Smooth muscle cell (in vitro differentiated cells): Measurements from ENCODE around the gene UCN2. TPM values are rescaled to one million over a fixed set of nuclear protein-coding genes. Genes with fewer than 3 reads are reported as not detected.

Experiments
- DNase-seq: peaks from one replicate; lab custom pipeline; 2025; ENCODE audit not compliant: unreplicated experiment; lab: John Stamatoyannopoulos, UW
- H2AFZ ChIP-seq: fragments of 200-600 bp; sonication (generic); 2 replicates; pipeline ENCODE4 v1.6.0; 2016; ENCODE audit warnings: antibody characterized with exemption, low read depth, mild to moderate bottlenecking
- H3F3A ChIP-seq: fragments of 200-600 bp; sonication (generic); 2 replicates; pipeline ENCODE4 v1.6.0; 2017; ENCODE audit warnings: antibody characterized with exemption, low read depth
- H3K27ac ChIP-seq: fragments of 200-600 bp; sonication (generic); 2 replicates; pipeline ENCODE4 v1.5.1; 2016; ENCODE audit warnings: low read depth, mild to moderate bottlenecking
- H3K27me3 ChIP-seq: fragments of 200-600 bp; sonication (generic); 2 replicates; pipeline ENCODE4 v1.6.1; 2016; ENCODE audit warnings: low read depth, mild to moderate bottlenecking
- H3K36me3 ChIP-seq: fragments of 200-600 bp; sonication (generic); 2 replicates; pipeline ENCODE4 v1.5.1; 2016; ENCODE audit warnings: low read depth
- H3K4me1 ChIP-seq: fragments of 200-600 bp; sonication (generic); 2 replicates; pipeline ENCODE4 v1.5.1; 2016; ENCODE audit warnings: low read depth
- H3K4me2 ChIP-seq: fragments of 200-600 bp; sonication (generic); 2 replicates; pipeline ENCODE4 v1.6.0; 2016; ENCODE audit warnings: mild to moderate bottlenecking
- H3K4me3 ChIP-seq: fragments of 200-600 bp; sonication (generic); 2 replicates; pipeline ENCODE4 v1.5.1; 2016; ENCODE audit warnings: mild to moderate bottlenecking
- H3K79me2 ChIP-seq: fragments of 200-600 bp; sonication (generic); 2 replicates; pipeline ENCODE4 v1.6.0; 2016; ENCODE audit warnings: low read depth, mild to moderate bottlenecking
- H3K9ac ChIP-seq: fragments of 200-600 bp; sonication (generic); 2 replicates; pipeline ENCODE4 v1.6.0; 2016; ENCODE audit warnings: low read depth
- H3K9me3 ChIP-seq: fragments of 200-600 bp; sonication (generic); replicated peaks from 2 replicates; pipeline ENCODE4 v1.5.1; 2016; ENCODE audit warnings: low read depth
- H4K20me1 ChIP-seq: fragments of 200-600 bp; sonication (generic); 2 replicates; pipeline ENCODE4 v1.6.0; 2016; ENCODE audit warnings: low read depth
- CTCF ChIP-seq: fragments of 200-600 bp; sonication (generic); IDR thresholded peaks from 2 replicates; pipeline ENCODE4 v1.5.1; 2017; ENCODE audit warnings: borderline replicate concordance, mild to moderate bottlenecking, antibody characterized with exemption; ENCODE audit not compliant: insufficient read depth, poor library complexity, severe bottlenecking
- whole genome bisulfite sequencing: methylation state at CpG from one replicate; pipeline ENCODE4 v1.1.7; 2016; ENCODE audit warnings: low lambda C conversion rate; 5-methylcytosine and 5-hydroxymethylcytosine counted together
- microRNA counts: library from miRNA; unstranded; fragments of <30 nt; microRNA quantifications from one replicate; lab custom pipeline; 2016
- microRNA-seq: library from miRNA; unstranded; fragments of <30 nt; microRNA quantifications from one replicate; pipeline ENCODE4, GENCODE V29; 2016; ENCODE audit warnings: borderline number of aligned reads
- polyA plus RNA-seq: library from polyadenylated mRNA; unstranded; fragments of >200 nt; fragmentation: Nextera tagmentation; extraction: Ambion mirVana; gene quantifications from 2 replicates; pipeline ENCODE4 v1.2.1, GENCODE V29; 2016
- small RNA-seq: library from RNA; depleted of rRNA; stranded (forward); fragments of <200 nt; gene quantifications from one replicate; pipeline ENCODE3, GENCODE V24; 2014
- total RNA-seq: library from RNA; depleted of rRNA; stranded (reverse); fragments of >200 nt; gene quantifications from 2 replicates; pipeline ENCODE4 v1.2.3, GENCODE V29; 2014

The UCN2 gene
- total and polyA plus RNA-seq, 2 experiments from 2014 or later = 4.3 to 7.0 TPM

DNA sequence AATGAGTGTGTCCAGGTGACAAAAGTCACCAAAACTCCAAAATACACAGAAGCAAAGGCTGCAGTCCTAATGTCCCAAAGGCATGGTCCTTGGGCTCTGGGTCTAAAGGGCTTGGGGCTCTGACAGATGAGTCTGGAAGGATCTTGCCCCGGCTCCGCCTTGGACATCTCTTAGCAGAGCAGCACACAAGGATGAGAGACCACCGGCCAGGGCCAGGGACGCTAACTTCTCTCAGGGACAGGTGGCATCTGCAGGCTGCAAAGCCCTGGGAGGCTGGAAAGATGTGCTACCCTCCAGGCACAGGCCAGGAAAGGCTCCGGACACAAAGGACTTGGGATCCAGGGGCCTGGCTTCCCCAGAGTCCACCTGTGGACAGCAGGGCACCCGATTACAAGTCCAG is 45.5 kb downstream of the UCN2 start:
- H3K4me3 ChIP-seq = no peak overlapping the region
- H3K27ac ChIP-seq = no peak overlapping the region
- peaks cover 40% of the 10 kb centered on the region for H4K20me1 ChIP-seq
- DNase-seq = no peak
- H3K9me3 ChIP-seq = no peaks in the 10 kb centered on the region
- H3K36me3 ChIP-seq = no peaks in the 10 kb centered on the region
- H2AFZ ChIP-seq = no peak overlapping the region
- H3K27me3 ChIP-seq = no peaks in the 10 kb centered on the region
- TF ChIP-seq CTCF = no peak
- H3K4me1 ChIP-seq = no peaks in the 10 kb centered on the region
- no peaks in the 10 kb centered on the region for H3K79me2 ChIP-seq
- H3K9ac ChIP-seq = no peak overlapping the region
- 96% methylated on average over 6 of the region's 6 CpGs for WGBS
- no peaks in the 10 kb centered on the region for H3F3A ChIP-seq
- H3K4me2 ChIP-seq = no peak overlapping the region

- H3K79me2 ChIP-seq = no peaks in the 10 kb centered on the region
- H3K27ac ChIP-seq = no peak overlapping the region
- H3K9ac ChIP-seq = no peak overlapping the region
- H3F3A ChIP-seq = no peaks in the 10 kb centered on the region
- peaks cover 40% of the 10 kb centered on the region for H4K20me1 ChIP-seq
- H3K36me3 ChIP-seq = no peaks in the 10 kb centered on the region
- no peak overlapping the region for H3K4me3 ChIP-seq
- no peaks in the 10 kb centered on the region for H3K9me3 ChIP-seq
- 91% methylated on average over 8 of the region's 8 CpGs for WGBS
- no peaks in the 10 kb centered on the region for H3K4me1 ChIP-seq
- no peak for DNase-seq
- no peak overlapping the region for H2AFZ ChIP-seq
- no peak for TF ChIP-seq CTCF
- no peaks in the 10 kb centered on the region for H3K27me3 ChIP-seq
- H3K4me2 ChIP-seq = no peak overlapping the region
Measured at GRCh38 chr3:48516571-48516970, 47.0 kb downstream of the UCN2 start.

GRCh38 chr3:48514431-48515227 is 49.0 kb downstream of the UCN2 start:
- Histone ChIP-seq H2AFZ (no peak overlapping the region), H3K9ac (no peak overlapping the region), H3K79me2 (no peaks in the 10 kb centered on the region), H3K36me3 (no peaks in the 10 kb centered on the region), H4K20me1 (peaks cover 40% of the 10 kb centered on the region), H3F3A (peaks cover 5% of the 10 kb centered on the region), H3K9me3 (no peaks in the 10 kb centered on the region), H3K4me1 (no peaks in the 10 kb centered on the region), H3K27ac (no peak overlapping the region), H3K27me3 (no peaks in the 10 kb centered on the region), H3K4me3 (no peak overlapping the region), H3K4me2 (no peak overlapping the region)
- 82% methylated on average over 8 of the region's 8 CpGs for WGBS
- DNase-seq = no peak
- TF ChIP-seq CTCF = no peak

MicroRNAs within 50 kb of the gene (microRNA counts, 767-probe panel; counts per million panel counts)
- microRNA hsa-miR-711 (lab: Ali Mortazavi, UCI) = 183 counts per million

Small RNA genes lying within 50 kb of the gene (microRNA-seq; reads per million reads assigned to microRNA genes)
- gene MIR6823 (not detected), gene MIR711 (not detected)

Small RNA genes lying within 50 kb of the gene (small RNA-seq; reads per million reads assigned to genes)
- not detected for gene MIR6823

Other genes starting within 250 kb of the UCN2 start
- not detected in 2 replicates for gene SPINK8, start 230.1 kb downstream of the UCN2 start, total RNA-seq
- gene SPINK8, start 230.1 kb downstream of the UCN2 start, polyA plus RNA-seq = not detected in 2 replicates
- gene FBXW12, start 191.6 kb downstream of the UCN2 start, total RNA-seq = not detected in 2 replicates
- 0.07 TPM in 1 of 2 replicates, not detected in the other for gene FBXW12, start 191.6 kb downstream of the UCN2 start, polyA plus RNA-seq
- 24.7 and 26.9 TPM in 2 replicates for gene PLXNB1, start 133.7 kb downstream of the UCN2 start, total RNA-seq
- 15.5 and 27.5 TPM in 2 replicates for gene PLXNB1, start 133.7 kb downstream of the UCN2 start, polyA plus RNA-seq
- gene CCDC51, start 123.7 kb downstream of the UCN2 start, total RNA-seq = 9.0 and 20.7 TPM in 2 replicates
- gene CCDC51, start 123.7 kb downstream of the UCN2 start, polyA plus RNA-seq = 17.8 and 18.3 TPM in 2 replicates
- gene TMA7, start 123.5 kb downstream of the UCN2 start, total RNA-seq = 310 and 343 TPM in 2 replicates
- gene TMA7, start 123.5 kb downstream of the UCN2 start, polyA plus RNA-seq = 491 and 511 TPM in 2 replicates
- 4.0 and 5.5 TPM in 2 replicates for gene ATRIP, start 117.0 kb downstream of the UCN2 start, total RNA-seq
- 5.7 and 7.3 TPM in 2 replicates for gene ATRIP, start 117.0 kb downstream of the UCN2 start, polyA plus RNA-seq
- gene SHISA5, start 59.6 kb downstream of the UCN2 start, total RNA-seq = 111 and 124 TPM in 2 replicates
- gene SHISA5, start 59.6 kb downstream of the UCN2 start, polyA plus RNA-seq = 297 and 333 TPM in 2 replicates
- 41.4 and 48.8 TPM in 2 replicates for gene PFKFB4, start 7.0 kb downstream of the UCN2 start, total RNA-seq
- gene PFKFB4, start 7.0 kb downstream of the UCN2 start, polyA plus RNA-seq = 37.4 and 47.7 TPM in 2 replicates
- gene COL7A1, start 31.5 kb upstream of the UCN2 start, total RNA-seq = 45.9 and 57.3 TPM in 2 replicates
- gene COL7A1, start 31.5 kb upstream of the UCN2 start, polyA plus RNA-seq = 80.7 and 173 TPM in 2 replicates
- 206 and 250 TPM in 2 replicates for gene UQCRC1, start 45.9 kb upstream of the UCN2 start, total RNA-seq
- gene UQCRC1, start 45.9 kb upstream of the UCN2 start, polyA plus RNA-seq = 425 and 428 TPM in 2 replicates
- not detected in 2 replicates for gene TMEM89, start 58.0 kb upstream of the UCN2 start, total RNA-seq
- 0.25 and 0.47 TPM in 2 replicates for gene TMEM89, start 58.0 kb upstream of the UCN2 start, polyA plus RNA-seq
- 28.4 and 29.4 TPM in 2 replicates for gene SLC26A6, start 71.7 kb upstream of the UCN2 start, total RNA-seq
- gene SLC26A6, start 71.7 kb upstream of the UCN2 start, polyA plus RNA-seq = 34.8 and 42.4 TPM in 2 replicates
- 2.5 and 3.1 TPM in 2 replicates for gene CELSR3, start 99.1 kb upstream of the UCN2 start, total RNA-seq
- 1.5 and 2.4 TPM in 2 replicates for gene CELSR3, start 99.1 kb upstream of the UCN2 start, polyA plus RNA-seq
- gene NCKIPSD, start 122.1 kb upstream of the UCN2 start, total RNA-seq = 18.3 and 21.6 TPM in 2 replicates
- 13.8 and 21.9 TPM in 2 replicates for gene NCKIPSD, start 122.1 kb upstream of the UCN2 start, polyA plus RNA-seq
- gene IP6K2, start 153.4 kb upstream of the UCN2 start, total RNA-seq = 106 and 119 TPM in 2 replicates
- gene IP6K2, start 153.4 kb upstream of the UCN2 start, polyA plus RNA-seq = 113 and 124 TPM in 2 replicates